ENCODE data around the gene ELK4.

ELK4 gene

DNA sequence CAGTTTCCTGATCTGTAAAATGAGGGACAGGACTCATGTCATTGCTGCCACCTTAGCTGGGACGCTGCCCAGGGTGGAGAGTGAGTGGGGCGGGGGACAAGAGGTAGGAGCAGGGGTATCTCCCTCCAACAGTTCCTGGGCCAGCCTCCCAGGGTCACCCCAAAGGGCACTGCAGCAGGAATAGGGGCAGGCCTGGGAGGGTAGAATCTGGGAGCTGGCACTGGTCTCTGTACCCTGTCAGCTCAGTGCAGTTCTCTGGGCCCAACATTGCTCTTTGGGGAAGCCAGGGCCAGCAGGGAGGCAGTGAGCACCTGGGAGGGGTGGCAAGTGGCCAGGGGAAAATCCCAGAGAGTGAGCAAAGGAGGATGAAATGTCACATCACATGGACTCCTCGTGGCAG lies 55.8 kb downstream of the ELK4 start:
- H3K9ac ChIP-seq (ENCODE audit: low read length) = no peak overlapping the region
- no peaks in the 10 kb centered on the region for H3K4me1 ChIP-seq (ENCODE audit: low read length)
- TF ChIP-seq, protein P1, sequence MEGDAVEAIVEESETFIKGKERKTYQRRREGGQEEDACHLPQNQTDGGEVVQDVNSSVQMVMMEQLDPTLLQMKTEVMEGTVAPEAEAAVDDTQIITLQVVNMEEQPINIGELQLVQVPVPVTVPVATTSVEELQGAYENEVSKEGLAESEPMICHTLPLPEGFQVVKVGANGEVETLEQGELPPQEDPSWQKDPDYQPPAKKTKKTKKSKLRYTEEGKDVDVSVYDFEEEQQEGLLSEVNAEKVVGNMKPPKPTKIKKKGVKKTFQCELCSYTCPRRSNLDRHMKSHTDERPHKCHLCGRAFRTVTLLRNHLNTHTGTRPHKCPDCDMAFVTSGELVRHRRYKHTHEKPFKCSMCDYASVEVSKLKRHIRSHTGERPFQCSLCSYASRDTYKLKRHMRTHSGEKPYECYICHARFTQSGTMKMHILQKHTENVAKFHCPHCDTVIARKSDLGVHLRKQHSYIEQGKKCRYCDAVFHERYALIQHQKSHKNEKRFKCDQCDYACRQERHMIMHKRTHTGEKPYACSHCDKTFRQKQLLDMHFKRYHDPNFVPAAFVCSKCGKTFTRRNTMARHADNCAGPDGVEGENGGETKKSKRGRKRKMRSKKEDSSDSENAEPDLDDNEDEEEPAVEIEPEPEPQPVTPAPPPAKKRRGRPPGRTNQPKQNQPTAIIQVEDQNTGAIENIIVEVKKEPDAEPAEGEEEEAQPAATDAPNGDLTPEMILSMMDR (IDR thresholded peaks at IDR 0.05; ENCODE audit: low read depth, low read length) = no peak
- TF ChIP-seq EZH2phosphoT487 (IDR thresholded peaks at IDR 0.05; ENCODE audit: low read depth) = no peak
- no peak overlapping the region for H3K4me3 ChIP-seq (ENCODE audit: low read length)
- no peaks in the 10 kb centered on the region for H3K79me2 ChIP-seq (ENCODE audit: low read length)
- peaks cover 70% of the 10 kb centered on the region for H3K27me3 ChIP-seq (ENCODE audit: low read depth, low read length)
- no peak overlapping the region for H3K27ac ChIP-seq (ENCODE audit: low read length)
- H3K9me3 ChIP-seq (ENCODE audit: insufficient read depth, low read length) = no peaks in the 10 kb centered on the region
- H4K20me1 ChIP-seq (ENCODE audit: insufficient read depth, low read length) = no peaks in the 10 kb centered on the region
- H3K36me3 ChIP-seq (replicated peaks; ENCODE audit: low read depth, low read length) = no peaks in the 10 kb centered on the region
- no peak overlapping the region for H3K4me2 ChIP-seq (ENCODE audit: low read length)
- H2AFZ ChIP-seq (ENCODE audit: low read depth, low read length) = no peak overlapping the region

DNA sequence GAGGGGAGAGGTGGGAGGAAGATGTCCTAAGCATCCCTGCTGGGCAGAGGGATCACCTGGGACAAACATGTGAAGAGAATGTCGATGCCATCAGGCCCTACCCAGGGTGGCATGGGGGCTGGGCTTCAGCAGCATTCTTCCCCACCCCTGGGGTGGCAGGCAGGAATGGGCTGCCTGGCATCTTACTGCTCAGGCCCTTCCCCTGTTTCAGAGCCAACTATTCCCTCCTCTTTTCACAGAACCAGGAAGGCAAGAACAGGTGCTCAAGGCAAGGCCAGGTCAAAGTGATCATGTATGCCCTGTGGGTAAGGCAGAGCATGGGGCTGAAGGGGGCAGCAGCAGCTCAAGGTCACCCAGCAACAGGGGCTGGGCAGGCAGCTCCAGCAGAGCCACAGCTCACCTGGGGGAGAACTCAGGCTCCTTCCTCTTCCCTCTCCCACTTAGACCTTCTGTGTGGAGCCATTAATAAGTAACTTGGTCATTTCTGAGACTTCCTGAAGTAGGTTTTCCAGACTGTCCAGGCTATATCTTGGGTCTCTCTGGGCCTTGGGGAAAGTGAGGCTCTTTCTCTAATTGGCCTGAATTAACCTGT lies 56.4 kb downstream of the ELK4 start:
- H3K79me2 ChIP-seq (ENCODE audit: low read length) = no peaks in the 10 kb centered on the region
- TF ChIP-seq EZH2phosphoT487 (IDR thresholded peaks at IDR 0.05; ENCODE audit: low read depth) = no peak
- TF ChIP-seq, protein P1 (IDR thresholded peaks at IDR 0.05; ENCODE audit: low read depth, low read length) = no peak
- no peaks in the 10 kb centered on the region for H3K9me3 ChIP-seq (ENCODE audit: insufficient read depth, low read length)
- H3K36me3 ChIP-seq (replicated peaks; ENCODE audit: low read depth, low read length) = no peaks in the 10 kb centered on the region
- H3K9ac ChIP-seq (ENCODE audit: low read length) = no peak overlapping the region
- H2AFZ ChIP-seq (ENCODE audit: low read depth, low read length) = no peak overlapping the region
- no peak overlapping the region for H3K4me2 ChIP-seq (ENCODE audit: low read length)
- no peak overlapping the region for H3K4me3 ChIP-seq (ENCODE audit: low read length)
- no peak overlapping the region for H3K27ac ChIP-seq (ENCODE audit: low read length)
- H3K27me3 ChIP-seq (ENCODE audit: low read depth, low read length) = peaks cover 76% of the 10 kb centered on the region
- H3K4me1 ChIP-seq (ENCODE audit: low read length) = no peaks in the 10 kb centered on the region
- no peaks in the 10 kb centered on the region for H4K20me1 ChIP-seq (ENCODE audit: insufficient read depth, low read length)

DNA sequence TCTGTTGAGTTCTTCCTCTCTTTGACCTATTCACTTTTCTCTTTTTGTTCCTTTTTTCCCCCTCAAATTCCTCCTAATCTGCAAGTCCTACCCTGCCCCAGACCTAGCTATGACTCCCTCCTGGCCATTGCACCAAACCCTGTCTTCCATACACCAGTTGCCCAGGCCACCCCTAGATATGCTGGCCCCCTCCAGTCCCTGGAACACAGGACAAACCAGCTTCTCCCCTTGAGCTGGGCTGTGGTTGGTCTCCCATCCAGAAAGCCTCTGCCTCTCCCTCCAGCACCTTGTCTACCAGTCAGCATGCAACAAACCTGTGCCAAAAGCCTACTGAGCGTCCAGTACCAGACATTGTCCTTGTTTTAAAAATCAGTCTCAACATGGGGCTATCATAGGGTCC lies 59.4 kb downstream of the ELK4 start:
- no peak overlapping the region for H3K4me3 ChIP-seq (ENCODE audit: low read length)
- TF ChIP-seq, protein P1 (IDR thresholded peaks at IDR 0.05; ENCODE audit: low read depth, low read length) = no peak
- no peak for TF ChIP-seq EZH2phosphoT487 (IDR thresholded peaks at IDR 0.05; ENCODE audit: low read depth)
- no peak overlapping the region for H3K9ac ChIP-seq (ENCODE audit: low read length)
- H3K27me3 ChIP-seq (ENCODE audit: low read depth, low read length) = peaks cover 65% of the 10 kb centered on the region
- H3K9me3 ChIP-seq (ENCODE audit: insufficient read depth, low read length) = no peaks in the 10 kb centered on the region
- no peak overlapping the region for H2AFZ ChIP-seq (ENCODE audit: low read depth, low read length)
- H3K27ac ChIP-seq (ENCODE audit: low read length) = no peak overlapping the region
- H3K36me3 ChIP-seq (replicated peaks; ENCODE audit: low read depth, low read length) = no peaks in the 10 kb centered on the region
- no peaks in the 10 kb centered on the region for H3K79me2 ChIP-seq (ENCODE audit: low read length)
- no peaks in the 10 kb centered on the region for H3K4me1 ChIP-seq (ENCODE audit: low read length)
- no peak overlapping the region for H3K4me2 ChIP-seq (ENCODE audit: low read length)
- no peaks in the 10 kb centered on the region for H4K20me1 ChIP-seq (ENCODE audit: insufficient read depth, low read length)

DNA sequence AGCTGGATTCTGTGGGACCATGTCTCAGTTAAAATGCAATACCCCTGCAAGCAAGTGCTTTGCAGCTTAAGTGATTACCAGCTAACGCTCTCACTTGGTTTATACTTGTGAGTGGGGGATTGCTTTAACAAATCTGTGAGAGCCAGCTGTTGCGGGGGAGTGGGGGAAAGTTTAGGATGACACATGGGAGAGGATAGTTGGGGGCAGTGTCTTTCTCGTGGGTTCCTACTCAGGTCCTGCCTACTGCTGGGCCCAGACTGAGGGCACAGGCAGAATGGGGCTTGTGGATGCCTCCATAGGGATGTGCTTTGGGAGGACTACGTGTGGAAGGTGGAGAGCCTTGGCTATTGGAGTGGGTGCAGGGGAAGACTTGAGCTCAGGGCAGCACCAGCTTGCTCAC lies 60.1 kb downstream of the ELK4 start:
- H2AFZ ChIP-seq (ENCODE audit: low read depth, low read length) = no peak overlapping the region
- no peaks in the 10 kb centered on the region for H3K79me2 ChIP-seq (ENCODE audit: low read length)
- H3K9ac ChIP-seq (ENCODE audit: low read length) = no peak overlapping the region
- H3K27me3 ChIP-seq (ENCODE audit: low read depth, low read length) = peaks cover 67% of the 10 kb centered on the region
- H3K9me3 ChIP-seq (ENCODE audit: insufficient read depth, low read length) = no peaks in the 10 kb centered on the region
- no peaks in the 10 kb centered on the region for H4K20me1 ChIP-seq (ENCODE audit: insufficient read depth, low read length)
- H3K27ac ChIP-seq (ENCODE audit: low read length) = no peak overlapping the region
- no peak overlapping the region for H3K4me3 ChIP-seq (ENCODE audit: low read length)
- H3K36me3 ChIP-seq (replicated peaks; ENCODE audit: low read depth, low read length) = no peaks in the 10 kb centered on the region
- TF ChIP-seq, protein P1 (IDR thresholded peaks at IDR 0.05; ENCODE audit: low read depth, low read length) = no peak
- no peak for TF ChIP-seq EZH2phosphoT487 (IDR thresholded peaks at IDR 0.05; ENCODE audit: low read depth)
- no peak overlapping the region for H3K4me2 ChIP-seq (ENCODE audit: low read length)
- no peaks in the 10 kb centered on the region for H3K4me1 ChIP-seq (ENCODE audit: low read length)

All from OCI-LY3 (cell line).